ENCODE results near the gene PTX4. TPM values are rescaled to one million over a fixed set of nuclear protein-coding genes. Genes with fewer than 3 reads are reported as not detected.

PTX4 gene
- total RNA-seq, 1 donor from 2014 or later: 0.21 TPM

- H3K9me3 Mint-ChIP-seq (ENCODE audit: unreplicated experiment): no peaks in the 10 kb centered on the region
- no peak for DNase-seq (ENCODE audit: low spot score)
- peaks cover 7% of the 10 kb centered on the region for H3K27me3 Mint-ChIP-seq (ENCODE audit: unreplicated experiment)
- TF ChIP-seq CTCF (IDR thresholded peaks at IDR 0.05; ENCODE audit: unreplicated experiment): no peak
- peaks cover 7% of the 10 kb centered on the region for H3K36me3 Mint-ChIP-seq (ENCODE audit: low read depth, unreplicated experiment)
- H3K4me3 Mint-ChIP-seq (ENCODE audit: unreplicated experiment): no peak overlapping the region
- no peak overlapping the region for H3K27ac Mint-ChIP-seq (ENCODE audit: unreplicated experiment)
- peaks cover 12% of the 10 kb centered on the region for H3K4me1 Mint-ChIP-seq (ENCODE audit: unreplicated experiment)
These were observed 22.7 kb downstream of the PTX4 start for GRCh38 chr16:1466054-1466453.

- no peak for DNase-seq (ENCODE audit: low spot score)
- H3K27ac Mint-ChIP-seq (ENCODE audit: unreplicated experiment): no peak overlapping the region
- H3K4me3 Mint-ChIP-seq (ENCODE audit: unreplicated experiment): no peak overlapping the region
These were observed 23.2 kb downstream of the PTX4 start for GRCh38 chr16:1465567-1465915.

GRCh38 chr16:1464894-1465566 is 23.7 kb downstream of the PTX4 start:
- Mint-ChIP-seq H3K27me3 (ENCODE audit: unreplicated experiment) (peaks cover 7% of the 10 kb centered on the region), H3K4me3 (ENCODE audit: unreplicated experiment) (no peak overlapping the region), H3K27ac (ENCODE audit: unreplicated experiment) (no peak overlapping the region), H3K9me3 (ENCODE audit: unreplicated experiment) (no peaks in the 10 kb centered on the region), H3K36me3 (ENCODE audit: low read depth, unreplicated experiment) (peaks cover 7% of the 10 kb centered on the region), H3K4me1 (ENCODE audit: unreplicated experiment) (peaks cover 4% of the 10 kb centered on the region)
- TF ChIP-seq CTCF (IDR thresholded peaks at IDR 0.05; ENCODE audit: unreplicated experiment): no peak
- no peak for DNase-seq (ENCODE audit: low spot score)

More at GRCh38 chr16:1465567-1465915, 23.2 kb downstream of the PTX4 start:
- H3K4me1 Mint-ChIP-seq (ENCODE audit: unreplicated experiment): peaks cover 8% of the 10 kb centered on the region
- no peaks in the 10 kb centered on the region for H3K9me3 Mint-ChIP-seq (ENCODE audit: unreplicated experiment)
- H3K36me3 Mint-ChIP-seq (ENCODE audit: low read depth, unreplicated experiment): peaks cover 7% of the 10 kb centered on the region
- no peak for TF ChIP-seq CTCF (IDR thresholded peaks at IDR 0.05; ENCODE audit: unreplicated experiment)
- H3K27me3 Mint-ChIP-seq (ENCODE audit: unreplicated experiment): peaks cover 7% of the 10 kb centered on the region

GRCh38 chr16:1464196-1464893 is 24.4 kb downstream of the PTX4 start:
- TF ChIP-seq CTCF (IDR thresholded peaks at IDR 0.05; ENCODE audit: unreplicated experiment): no peak
- Mint-ChIP-seq H3K4me3 (ENCODE audit: unreplicated experiment) (no peak overlapping the region), H3K4me1 (ENCODE audit: unreplicated experiment) (no peaks in the 10 kb centered on the region), H3K36me3 (ENCODE audit: low read depth, unreplicated experiment) (peaks cover 7% of the 10 kb centered on the region), H3K9me3 (ENCODE audit: unreplicated experiment) (no peaks in the 10 kb centered on the region), H3K27ac (ENCODE audit: unreplicated experiment) (no peak overlapping the region), H3K27me3 (ENCODE audit: unreplicated experiment) (peaks cover 7% of the 10 kb centered on the region)
- DNase-seq (ENCODE audit: low spot score): no peak

- H3K4me3 Mint-ChIP-seq (ENCODE audit: unreplicated experiment): no peak overlapping the region
- no peak for DNase-seq (ENCODE audit: low spot score)
- H3K9me3 Mint-ChIP-seq (ENCODE audit: unreplicated experiment): no peaks in the 10 kb centered on the region
- peaks cover 7% of the 10 kb centered on the region for H3K36me3 Mint-ChIP-seq (ENCODE audit: low read depth, unreplicated experiment)
- no peak for TF ChIP-seq CTCF (IDR thresholded peaks at IDR 0.05; ENCODE audit: unreplicated experiment)
- H3K27ac Mint-ChIP-seq (ENCODE audit: unreplicated experiment): no peak overlapping the region
- no peaks in the 10 kb centered on the region for H3K4me1 Mint-ChIP-seq (ENCODE audit: unreplicated experiment)
- peaks cover 5% of the 10 kb centered on the region for H3K27me3 Mint-ChIP-seq (ENCODE audit: unreplicated experiment)
These were observed 27.6 kb downstream of the PTX4 start for GRCh38 chr16:1461146-1461545.

All from endothelial cell (in vitro differentiated cells).